ENCODE results near the gene MRPL52.
"Not testable (repeated sequence)": the region's sequence is repeated elsewhere in the genome, so short reads cannot be mapped to it uniquely, and the experiment has no call there.

MRPL52 gene
- total RNA-seq, result 13.0 to 39.7 (median 20.6) reads per million in 17 experiments

DNA sequence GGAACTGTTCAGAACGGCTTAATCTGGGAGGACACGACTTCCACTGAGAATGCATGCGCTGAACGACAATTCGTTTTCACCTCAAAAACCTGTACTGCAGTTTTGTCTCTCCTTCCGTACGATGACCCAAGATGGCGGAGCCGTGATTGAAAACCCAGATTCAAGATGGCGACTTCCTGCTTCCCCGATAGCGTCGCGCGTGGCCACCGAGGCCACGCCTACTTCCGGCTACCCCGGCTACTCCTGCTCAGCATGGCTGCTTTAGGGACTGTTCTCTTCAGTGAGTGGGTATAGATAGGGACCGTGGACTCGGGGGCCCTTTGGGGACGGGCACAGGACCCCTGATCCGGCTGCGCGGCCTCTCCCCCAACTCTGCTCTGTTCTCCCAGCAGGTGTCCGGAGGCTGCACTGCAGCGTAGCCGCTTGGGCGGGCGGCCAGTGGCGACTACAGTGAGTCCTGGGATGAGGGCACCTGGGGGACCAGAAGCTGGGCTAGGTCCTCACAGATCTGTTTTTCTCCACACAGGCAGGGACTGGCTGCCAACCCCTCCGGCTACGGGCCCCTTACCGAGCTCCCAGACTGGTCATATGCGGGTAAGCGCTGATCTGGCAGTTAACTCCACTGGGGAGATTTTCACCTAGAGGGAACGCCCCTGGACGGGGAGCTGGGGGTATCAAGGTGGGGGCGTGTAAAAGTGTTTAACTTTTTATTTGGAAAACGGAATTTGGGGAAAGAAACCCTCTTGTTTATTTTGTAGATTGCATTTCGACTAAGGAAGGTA, at the start of gene MRPL52:
Gene MRPL52, plus strand, starts transcription at position 227 of the 782 bp plus-strand sequence. Its CDS starts 26 bp downstream, at position 253.
- DNase-seq, result peak; percentile 92 to 97 (median 95)

DNA sequence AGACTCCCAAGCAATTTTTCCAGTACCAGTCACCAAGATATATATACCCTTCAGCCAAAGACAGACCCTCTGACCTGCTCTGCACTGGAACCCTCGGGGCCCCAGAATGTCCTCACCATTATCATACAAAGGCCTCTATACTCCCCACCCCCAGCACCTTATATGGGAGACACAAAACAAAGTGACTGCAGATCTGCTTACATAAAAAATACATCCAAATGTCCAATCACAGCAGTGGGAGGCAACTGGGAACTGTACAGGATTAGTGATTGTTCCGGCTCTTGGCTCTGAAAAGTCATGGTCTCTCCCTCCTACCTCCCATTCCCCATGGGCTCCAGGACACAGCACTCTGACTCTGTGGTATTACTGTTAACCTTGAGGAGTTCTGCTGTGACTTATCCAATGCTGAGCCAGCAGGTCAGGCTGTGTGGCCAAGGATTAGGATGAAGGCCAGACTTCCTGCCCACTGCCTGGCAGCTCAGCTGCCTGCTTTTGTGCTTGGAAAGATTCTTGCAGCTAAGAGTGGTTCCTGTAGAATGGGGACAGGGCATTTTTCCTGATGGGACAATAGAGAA, 49.5 kb upstream of the MRPL52 start:
- DNase-seq, result peak in 1 of 4 experiments; percentile 30

DNA sequence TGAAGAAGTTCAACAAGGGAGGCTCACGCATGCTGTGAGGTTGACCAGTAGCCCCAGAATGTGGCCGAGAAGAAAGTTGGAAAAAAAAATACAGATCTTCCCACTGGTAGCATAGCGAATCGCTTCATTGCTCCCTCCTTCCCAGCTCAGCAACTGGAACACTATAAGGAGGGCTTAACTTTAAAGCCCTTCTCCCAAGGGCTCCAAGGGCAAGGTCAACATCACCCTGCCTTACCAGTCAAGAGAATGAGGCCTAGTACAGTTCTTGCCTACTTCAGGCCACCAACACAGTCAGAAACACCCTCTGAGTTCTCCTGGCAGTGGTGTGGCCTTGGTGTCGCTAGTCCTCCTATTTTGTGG, 48.8 kb upstream of the MRPL52 start:
- no peak for DNase-seq

DNA sequence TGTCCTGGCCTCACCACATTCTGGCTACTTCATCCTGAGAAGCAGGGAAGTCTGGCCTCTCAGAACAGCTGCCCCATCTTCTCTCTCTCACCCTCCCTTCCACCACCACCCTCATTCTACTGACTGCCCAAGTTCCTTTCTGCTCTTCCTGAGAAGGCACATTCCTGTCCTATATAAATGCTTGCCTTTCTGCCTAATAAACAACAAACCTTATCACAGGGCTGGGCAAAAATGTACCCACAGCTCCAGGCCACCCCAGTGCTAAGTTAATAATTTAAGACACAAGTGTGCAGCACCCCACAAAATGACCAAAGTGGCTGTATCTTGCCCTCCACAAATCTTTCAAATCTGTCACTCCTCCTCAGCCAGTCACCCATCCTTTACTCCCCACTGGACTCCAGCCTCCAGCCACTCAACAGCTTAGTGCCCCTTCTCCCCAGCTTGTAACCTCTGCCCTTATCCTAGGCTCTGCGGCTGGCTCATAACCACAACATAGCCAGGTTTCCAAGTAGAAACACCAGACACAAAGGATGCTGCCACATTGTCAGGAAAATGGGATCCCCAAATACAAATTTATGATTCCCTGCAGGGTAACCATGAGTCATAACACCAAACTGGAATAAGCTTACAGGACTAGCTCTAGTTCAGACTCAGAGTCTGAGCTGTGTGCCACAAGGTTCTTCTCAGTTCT, 48.2 kb upstream of the MRPL52 start:
- peak in 1 of 4 experiments; percentile 34 for DNase-seq

DNA sequence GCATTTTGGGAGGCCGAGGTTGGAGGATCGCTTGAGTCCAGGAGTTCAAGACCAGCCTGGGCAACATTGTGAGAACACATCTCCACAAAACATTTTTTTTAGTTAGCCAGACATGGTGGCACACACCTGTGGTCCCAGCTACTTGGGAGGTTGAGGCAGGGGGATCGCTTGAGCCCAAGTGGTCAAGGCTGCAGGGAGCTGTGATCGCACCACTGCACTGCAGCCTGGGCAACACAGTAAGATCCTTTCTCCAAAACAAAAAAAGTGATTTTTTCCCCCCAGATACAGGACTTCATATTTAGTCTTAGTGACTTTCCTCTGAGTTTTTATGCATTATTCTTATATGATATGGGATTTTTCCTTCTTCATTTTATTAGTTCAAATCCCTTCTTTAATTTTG, 43.0 kb upstream of the MRPL52 start:
- DNase-seq, result no peak

DNA sequence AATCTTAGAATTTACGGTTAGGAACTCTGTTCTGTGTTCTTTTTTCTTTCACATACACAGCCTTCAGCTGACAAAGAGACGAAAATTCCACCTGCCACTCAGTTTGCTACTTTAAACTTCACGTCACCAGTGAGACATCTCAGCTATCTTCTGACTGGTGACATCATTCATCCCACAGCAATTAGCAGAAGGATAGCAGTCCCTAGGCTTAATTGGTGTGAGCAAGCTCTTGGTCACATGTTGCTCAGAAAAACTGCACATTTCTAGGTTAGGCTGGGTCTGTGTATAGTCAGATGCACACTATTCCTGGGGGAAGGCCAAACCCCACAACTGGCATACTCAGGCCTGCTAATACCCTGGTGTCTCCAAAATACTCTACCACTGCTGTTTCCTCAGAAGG, 38.4 kb upstream of the MRPL52 start:
- DNase-seq, result peak; percentile 66 to 88 (median 76)

DNA sequence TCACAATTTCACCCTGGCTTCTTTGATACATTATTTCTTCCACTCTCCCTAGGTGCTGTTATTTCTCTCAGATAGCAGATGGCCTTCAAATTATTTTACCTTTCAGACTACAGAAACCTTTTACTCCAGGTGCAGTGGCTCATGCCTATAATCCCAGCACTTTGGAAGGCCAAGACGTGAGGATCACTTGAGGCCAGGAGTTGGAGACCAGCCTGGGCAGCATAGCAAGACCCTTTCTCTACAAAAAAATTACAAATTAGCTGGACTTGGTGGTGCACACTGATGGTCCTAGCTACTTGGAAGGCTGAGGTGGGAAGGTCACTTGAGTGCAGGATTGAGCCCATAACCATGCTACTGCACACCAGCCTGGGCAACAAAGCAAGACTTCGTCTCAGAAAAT, 37.5 kb upstream of the MRPL52 start:
- no peak for DNase-seq

DNA sequence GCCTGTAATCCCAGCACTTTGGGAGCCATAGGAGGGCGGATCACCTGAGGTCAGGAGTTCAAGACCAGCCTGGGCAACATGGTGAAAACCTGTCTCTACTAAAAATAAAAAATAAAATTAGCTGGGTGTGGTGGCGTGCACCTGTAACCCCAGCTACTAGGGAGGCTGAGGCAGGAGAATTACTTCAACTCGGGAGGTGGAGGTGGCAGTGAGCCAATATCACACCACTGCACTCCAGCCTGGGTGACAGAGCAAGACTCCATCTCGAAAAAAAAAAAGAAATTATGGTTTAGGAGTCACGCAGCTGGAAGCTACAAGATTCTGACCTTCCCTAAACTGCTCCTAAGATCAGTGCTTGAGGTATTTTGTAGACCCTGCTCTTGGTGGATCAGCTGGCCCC, 36.1 kb upstream of the MRPL52 start:
- not testable (repeated sequence) for DNase-seq

DNA sequence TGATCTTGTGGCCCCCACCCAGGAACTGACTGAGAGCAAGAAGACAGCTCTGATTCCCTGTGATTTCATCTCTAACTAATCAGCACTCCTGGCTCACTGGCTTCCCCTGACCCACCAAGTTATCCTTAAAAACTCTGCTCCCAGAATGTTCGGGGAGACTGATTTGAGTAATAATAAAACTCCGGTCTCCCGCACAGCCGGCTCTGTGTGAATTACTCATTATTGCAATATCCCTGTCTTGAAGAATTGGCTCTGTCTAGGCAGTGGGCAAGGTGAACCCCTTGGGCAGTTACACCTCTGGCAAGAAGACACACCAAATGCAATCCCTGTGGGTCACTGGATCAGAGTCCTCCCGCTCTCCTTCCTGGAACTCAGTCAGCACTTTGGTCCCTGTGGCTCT, 35.7 kb upstream of the MRPL52 start:
- DNase-seq, result no peak

DNA sequence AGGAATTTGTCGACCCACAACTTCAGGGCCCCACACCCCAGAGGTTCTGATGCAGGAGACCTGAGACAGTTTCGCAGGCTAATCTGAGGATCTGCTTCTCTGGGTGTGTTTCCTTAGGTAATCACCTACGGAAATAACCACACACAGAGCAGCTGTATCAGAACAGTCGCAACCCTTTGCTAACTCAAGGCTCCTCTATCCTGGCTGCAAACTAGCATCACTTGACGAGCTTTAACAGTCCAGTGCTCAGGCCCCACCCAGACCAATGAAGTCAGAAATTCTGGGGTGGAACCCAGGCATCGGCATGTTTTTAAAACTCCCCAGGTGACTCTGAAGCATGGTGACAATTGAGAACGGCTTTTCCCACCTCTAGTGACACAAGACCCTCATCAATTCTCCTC, 35.1 kb upstream of the MRPL52 start:
- DNase-seq, result no peak

DNA sequence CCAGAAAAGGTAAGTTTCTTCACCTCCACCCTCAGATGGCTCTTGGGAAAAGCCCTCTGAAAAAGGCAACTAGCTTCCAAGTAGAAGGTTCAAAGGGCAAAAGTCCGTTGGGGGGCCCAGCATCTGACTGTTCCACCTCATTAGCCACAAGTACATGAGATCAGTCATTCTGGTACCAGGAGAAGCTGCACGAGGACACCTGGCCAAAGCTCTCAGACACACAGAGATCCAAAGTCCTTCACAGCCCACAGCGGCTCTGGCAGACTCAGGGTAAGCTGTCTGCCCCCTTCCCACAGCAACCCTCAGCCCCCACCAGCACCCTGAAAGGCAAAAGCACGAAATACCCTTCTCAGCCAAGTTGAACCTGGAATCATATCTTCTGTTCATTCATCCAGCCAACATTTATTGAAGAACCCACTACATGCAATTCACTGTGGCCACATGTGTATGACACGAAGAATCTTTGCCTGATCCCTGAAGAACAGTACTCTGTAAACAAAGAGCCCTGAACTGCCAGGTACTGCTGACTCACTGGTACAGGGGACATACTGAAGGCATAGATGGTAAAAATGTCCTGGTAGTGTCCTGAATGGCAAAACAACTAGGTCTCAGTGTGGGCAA, 33.5 kb upstream of the MRPL52 start:
- no peak for DNase-seq

DNA sequence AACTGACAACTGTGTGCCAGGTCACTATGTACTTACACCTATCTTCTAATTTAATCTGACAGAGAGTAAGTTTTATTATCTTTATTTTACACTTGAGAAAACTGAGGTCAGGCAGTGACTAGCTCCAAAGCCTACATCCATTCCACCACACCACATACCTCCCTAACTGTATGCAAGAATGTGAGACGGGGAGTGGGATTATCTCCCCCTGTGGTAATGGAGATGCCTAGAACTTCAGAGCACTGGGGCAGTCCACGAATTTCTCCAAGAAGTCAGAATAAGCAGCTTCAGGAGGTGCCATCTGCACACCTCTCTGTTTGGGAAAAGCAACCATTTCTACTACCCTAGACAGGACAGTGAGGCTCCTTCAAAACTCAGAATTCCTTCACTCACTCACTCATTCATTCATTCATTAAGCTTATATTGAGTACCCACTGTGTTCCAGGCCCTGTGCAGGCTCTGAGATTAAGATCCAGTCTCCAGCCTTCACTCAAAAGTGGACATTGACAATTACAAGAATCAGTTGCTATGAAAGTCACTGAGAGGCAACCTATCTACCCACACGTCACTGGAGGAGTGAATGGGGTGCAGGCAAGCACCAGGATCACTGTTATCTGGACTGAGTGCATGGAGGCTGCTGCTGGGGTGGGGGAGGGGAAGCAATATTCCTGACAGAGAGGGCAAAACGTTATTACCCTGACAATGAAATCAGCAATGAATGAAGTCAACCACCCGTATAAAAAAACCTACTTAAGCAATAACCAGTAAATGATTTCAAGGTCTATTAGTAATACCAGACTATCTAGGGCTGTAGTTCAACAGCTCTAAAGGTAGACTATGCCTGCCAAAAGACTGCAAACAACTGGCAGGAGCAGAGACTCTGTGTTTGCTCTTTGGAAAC, 32.4 kb upstream of the MRPL52 start:
- DNase-seq, result peak in 1 of 4 experiments; percentile 17

DNA sequence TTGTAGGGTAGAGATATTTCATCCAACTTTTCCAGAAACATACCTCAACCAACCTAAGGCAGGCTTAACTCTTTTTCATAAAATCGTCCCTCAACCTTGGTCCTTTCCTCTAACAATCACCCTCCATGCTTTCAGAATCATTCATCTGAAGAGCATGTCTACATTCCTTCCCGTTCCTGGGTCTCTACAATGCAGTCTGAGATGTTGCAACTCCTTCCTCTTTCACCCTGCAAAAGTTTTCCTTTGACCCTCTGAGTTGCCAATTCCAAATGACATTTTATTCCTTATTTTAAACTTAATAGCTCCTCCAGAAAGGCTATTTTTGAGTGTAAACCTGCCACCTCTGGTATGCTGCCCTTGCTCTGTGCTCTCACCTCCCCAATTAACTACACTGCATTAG, 31.2 kb upstream of the MRPL52 start:
- DNase-seq, result peak; percentile 52 to 83 (median 72)

DNA sequence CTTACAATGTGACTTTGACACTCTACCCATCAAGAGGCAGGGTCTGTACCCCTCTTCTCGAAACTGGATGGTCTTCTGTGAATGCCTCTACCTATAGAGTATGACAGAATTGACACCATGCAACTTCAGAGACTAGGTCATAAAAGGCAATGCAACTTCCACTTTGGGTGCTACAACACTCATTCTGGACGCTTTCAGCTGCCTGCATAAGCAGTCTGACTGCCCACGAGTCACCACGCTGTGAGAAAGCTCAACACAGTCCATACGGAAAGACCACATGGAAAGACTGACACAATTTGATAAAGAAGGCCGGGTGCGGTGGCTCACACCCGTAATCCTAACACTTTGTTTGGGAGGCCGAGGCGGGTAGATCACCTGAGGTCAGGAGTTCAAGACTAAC, 29.3 kb upstream of the MRPL52 start:
- DNase-seq, result peak; percentile 73 to 88 (median 86)

DNA sequence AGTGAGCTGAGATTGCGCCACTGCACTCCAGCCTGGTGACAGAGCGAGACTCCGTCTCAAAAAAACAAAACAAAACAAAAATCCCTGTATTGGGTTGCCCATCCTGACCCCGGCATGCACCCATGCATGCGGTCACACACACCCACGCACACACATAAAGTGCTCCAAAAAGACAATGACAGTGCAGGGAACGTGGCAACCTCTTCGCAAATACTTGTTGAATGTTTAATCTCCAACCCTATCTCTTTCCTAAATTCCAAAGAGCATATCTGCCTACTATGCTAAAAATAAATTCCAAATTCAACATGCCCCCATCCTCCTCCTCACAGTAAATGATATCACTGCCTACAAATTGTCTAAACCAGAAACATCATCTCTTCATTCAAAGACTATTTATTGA, 28.0 kb upstream of the MRPL52 start:
- DNase-seq, result peak in 2 of 4 experiments; percentile 48 to 62

DNA sequence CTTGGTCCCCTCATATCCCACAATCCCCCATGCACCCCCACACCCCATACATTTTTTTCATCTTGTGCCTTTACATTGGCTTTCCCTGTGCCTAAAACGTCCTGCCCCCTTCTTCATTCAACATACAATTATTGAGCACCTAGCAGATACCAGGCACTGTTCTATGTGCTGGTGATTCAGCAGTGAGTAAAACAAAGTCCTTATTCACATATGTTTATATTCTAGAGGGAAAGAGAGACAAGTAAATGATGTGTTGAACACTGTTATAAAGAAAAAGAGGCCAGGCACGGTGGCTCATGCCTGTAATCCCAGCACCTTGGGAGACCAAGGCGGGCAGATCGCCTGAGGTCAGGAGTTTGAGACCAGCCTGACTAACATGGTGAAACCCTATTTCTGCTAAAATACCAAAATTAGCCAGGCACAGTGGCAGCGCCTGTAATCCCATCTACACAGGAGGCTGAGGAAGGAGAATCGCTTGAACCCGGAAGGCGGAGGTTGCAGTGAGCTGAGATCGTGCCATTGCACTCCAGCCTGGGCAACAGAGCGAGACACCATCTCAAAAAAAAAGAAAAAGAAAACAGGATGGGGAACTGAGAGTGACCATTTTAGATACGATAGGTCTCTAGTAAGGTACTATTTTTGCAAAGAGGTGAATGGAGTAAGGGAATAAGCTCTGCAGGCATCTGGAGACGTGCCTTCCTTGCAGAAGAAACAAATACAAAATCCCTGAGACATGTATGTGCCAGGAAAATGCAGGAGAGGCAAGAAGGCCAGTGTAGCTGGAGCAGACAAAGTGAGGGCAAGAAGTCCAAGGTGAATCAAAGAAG, 26.6 kb upstream of the MRPL52 start:
- no peak for DNase-seq

DNA sequence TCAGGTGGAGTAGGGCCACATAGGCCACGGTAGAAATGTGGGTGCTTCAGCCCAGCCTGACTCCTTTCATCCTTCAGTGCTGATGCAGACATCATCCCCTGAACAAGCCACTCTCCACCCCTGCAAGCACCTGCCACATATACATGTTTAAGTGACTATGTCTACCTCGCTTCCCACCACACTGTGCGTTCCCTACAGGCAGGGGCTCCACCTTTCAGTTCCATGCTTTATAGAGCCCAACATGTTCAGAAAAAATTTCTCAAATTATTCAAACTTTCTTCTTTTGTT, 26.1 kb upstream of the MRPL52 start:
- no peak for DNase-seq

DNA sequence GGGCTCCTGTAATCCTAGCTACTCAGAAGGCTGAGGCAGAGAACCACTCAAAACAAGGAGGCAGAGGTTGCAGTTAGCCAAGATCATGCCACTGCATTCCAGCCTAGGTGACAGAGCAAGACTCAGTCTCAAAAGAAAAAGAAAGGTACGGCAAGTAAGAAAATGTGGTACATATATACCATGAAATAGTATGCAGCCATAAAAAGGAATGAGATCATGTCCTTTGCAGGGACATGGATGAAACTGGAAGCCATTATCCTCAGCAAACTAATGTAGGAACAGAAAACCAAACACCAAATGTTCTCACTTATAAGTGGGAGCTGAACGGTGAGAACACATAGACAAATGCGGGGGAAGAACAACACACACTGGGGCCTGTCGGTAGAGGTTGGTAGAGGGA, 24.5 kb upstream of the MRPL52 start:
- not testable (repeated sequence) for DNase-seq

DNA sequence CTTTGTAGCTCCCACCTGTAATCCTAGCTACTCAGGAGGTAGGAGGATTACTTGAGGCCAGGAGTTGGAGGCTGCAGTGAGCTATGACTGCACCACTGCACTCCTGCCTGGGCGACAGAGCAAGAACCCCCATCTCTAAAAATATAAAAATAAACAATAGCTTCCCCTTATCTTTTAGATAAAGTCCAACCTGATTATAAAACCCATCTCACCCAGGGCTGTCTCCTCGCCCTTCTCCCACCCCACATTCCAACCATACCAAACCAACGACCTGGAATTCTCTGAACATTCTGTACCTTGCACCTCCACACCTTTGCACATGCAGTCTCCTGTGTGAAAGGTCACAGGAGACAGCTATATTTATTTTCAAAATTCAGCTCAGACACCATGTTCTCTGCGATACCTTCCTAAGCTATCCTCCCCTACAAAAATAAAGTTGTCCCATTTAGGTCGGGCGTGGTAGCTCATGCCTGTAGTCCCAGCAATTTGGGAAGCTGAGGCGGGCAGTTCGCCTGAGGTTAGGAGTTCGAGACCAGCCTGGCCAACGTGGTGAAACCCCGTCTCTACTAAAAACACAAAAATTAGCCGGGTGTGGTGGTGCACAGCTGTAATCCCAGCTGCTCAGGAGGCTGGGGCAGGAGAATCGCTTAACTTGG, 22.1 kb upstream of the MRPL52 start:
- DNase-seq, result no peak

DNA sequence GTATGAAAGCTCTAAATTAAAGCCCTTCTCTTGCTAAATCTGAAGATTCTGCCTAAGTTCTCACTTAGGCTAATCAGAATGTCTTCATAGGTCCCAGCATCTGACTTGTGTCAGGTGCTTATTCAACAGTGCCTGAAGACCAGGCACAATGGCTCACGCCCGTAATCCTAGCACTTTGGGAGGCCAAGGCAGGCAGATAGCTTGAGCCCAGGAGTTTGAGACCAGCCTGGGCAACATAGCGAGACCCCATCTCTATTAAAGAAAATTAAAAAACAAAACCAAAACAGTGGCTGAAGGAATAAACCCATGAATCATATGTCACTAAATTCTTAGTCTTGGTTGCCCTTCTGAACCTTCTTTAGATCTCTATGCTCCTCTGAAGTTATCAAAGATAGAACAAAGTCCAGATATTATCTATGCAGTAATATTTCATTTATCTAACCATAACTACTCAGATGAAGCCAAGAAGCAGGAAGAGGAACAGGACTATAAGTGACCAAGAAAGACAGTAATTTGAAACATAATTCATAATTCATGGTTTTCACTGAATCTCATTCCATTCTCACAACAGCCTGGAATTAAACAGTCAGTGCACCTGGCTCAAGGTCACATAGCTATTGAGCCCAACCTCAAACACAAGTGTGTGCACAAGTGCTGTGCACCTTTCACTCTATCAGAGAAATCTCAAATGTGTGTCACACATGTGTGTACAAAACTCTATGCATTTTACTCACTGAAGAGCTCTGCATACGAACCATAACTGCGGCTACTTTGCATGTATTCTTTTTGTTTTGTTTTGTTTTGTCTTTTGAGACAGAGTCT, 21.1 kb upstream of the MRPL52 start:
- DNase-seq, result no peak
